Measurements from ENCODE around the gene SPATA45. TPM values are rescaled to one million over a fixed set of nuclear protein-coding genes. Genes with fewer than 3 reads are reported as not detected.

Gene SPATA45
- total RNA-seq, 4 donors from 2014 or later: not detected

DNA sequence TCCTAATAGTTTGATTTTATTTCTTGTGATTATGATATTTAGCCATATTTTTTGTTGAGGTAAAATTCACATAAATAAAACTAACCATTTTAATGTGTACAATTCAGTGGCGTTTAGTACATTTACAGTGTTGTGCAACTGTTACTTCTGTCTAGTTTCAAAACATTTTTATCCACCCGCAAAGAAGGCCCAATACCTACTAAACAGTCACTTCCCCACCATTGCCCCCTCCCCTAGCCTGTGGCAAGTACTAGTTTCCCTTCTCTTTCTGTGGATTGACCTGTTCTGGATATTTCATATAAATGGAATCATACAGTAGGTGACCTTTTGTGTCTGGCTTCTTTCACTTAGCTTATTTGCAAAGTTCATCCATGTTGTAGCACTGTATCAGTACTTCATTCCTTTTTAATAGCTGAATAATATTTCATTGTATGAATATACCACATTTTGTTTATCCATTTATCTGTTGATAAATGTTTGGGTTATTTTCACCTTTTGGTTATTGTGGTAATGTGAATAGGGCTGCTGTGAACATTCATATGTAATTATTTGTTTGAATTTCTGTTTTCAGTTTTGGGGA lies 14.8 kb upstream of the SPATA45 start:
- 78 to 84% methylated on average over 2 of the region's 2 CpGs for WGBS, 2 donors
- TF ChIP-seq POLR2A (IDR thresholded peaks at IDR 0.05) (no peak), EP300 (IDR thresholded peaks at IDR 0.05) (no peak)
- TF ChIP-seq, protein P1, sequence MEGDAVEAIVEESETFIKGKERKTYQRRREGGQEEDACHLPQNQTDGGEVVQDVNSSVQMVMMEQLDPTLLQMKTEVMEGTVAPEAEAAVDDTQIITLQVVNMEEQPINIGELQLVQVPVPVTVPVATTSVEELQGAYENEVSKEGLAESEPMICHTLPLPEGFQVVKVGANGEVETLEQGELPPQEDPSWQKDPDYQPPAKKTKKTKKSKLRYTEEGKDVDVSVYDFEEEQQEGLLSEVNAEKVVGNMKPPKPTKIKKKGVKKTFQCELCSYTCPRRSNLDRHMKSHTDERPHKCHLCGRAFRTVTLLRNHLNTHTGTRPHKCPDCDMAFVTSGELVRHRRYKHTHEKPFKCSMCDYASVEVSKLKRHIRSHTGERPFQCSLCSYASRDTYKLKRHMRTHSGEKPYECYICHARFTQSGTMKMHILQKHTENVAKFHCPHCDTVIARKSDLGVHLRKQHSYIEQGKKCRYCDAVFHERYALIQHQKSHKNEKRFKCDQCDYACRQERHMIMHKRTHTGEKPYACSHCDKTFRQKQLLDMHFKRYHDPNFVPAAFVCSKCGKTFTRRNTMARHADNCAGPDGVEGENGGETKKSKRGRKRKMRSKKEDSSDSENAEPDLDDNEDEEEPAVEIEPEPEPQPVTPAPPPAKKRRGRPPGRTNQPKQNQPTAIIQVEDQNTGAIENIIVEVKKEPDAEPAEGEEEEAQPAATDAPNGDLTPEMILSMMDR (IDR thresholded peaks at IDR 0.05): no peak
- Histone ChIP-seq H3K36me3 (peaks cover 0 to 20% (median 0%) of the 10 kb centered on the region in 3 donors), H3K4me1 (peaks cover 3 to 27% (median 11%) of the 10 kb centered on the region in 4 donors), H3K9me3 (no peaks in the 10 kb centered on the region), H3K27ac (no peak overlapping the region), H3K4me3 (no peak overlapping the region), H3K27me3 (no peaks in the 10 kb centered on the region)
- no peak for DNase-seq (ENCODE audit: low spot score in 2 of 2)

GRCh38 chr1:212860713-212861581 lies 13.5 kb upstream of the SPATA45 start:
- 70 to 76% methylated on average over 5 of the region's 5 CpGs for WGBS, 2 donors
- peaks cover 3 to 35% (median 15%) of the 10 kb centered on the region in 4 donors for H3K4me1 ChIP-seq
- peaks cover 0 to 20% (median 0%) of the 10 kb centered on the region in 3 donors for H3K36me3 ChIP-seq

DNA sequence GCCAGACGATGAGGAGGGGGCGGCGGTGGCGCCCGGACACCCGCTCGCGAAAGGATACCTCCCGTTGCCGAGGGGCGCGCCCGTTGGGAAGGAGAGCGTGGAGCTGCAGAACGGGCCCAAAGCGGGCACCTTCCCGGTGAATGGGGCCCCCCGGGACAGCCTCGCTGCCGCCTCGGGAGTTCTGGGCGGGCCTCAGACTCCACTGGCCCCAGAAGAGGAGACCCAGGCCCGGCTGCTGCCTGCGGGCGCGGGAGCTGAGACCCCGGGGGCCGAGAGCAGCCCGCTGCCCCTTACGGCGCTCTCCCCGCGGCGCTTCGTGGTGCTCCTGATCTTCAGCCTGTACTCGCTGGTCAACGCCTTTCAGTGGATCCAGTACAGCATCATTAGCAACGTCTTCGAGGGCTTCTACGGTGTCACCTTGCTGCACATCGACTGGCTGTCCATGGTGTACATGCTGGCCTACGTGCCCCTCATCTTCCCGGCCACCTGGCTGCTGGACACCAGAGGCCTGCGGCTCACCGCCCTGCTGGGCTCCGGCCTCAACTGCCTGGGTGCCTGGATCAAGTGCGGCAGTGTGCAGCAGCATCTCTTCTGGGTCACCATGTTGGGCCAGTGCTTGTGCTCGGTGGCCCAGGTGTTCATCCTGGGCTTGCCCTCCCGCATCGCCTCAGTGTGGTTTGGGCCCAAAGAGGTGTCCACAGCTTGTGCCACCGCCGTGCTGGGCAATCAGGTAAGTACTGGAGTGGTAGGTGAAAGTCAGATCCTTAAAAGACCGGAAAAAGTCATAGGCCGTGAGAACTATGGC lies 11.2 kb upstream of the SPATA45 start:
- Histone ChIP-seq H3K27ac (peak overlapping the region; percentile 79 to 94 (median 87)), H3K36me3 (peaks cover 0 to 15% (median 0%) of the 10 kb centered on the region in 3 donors), H3K4me1 (peaks cover 3 to 35% (median 15%) of the 10 kb centered on the region in 4 donors), H3K4me3 (peak overlapping the region; percentile 84 to 95 (median 90)), H3K27me3 (no peaks in the 10 kb centered on the region), H3K9me3 (no peaks in the 10 kb centered on the region)
- WGBS, 2 donors: 3 to 6% methylated on average over 30 to 49 of the region's 54 CpGs
- no peak for TF ChIP-seq EP300 (IDR thresholded peaks at IDR 0.05)
- TF ChIP-seq, protein P1 (IDR thresholded peaks at IDR 0.05): no peak
- TF ChIP-seq POLR2A (IDR thresholded peaks at IDR 0.05): no peak
- DNase-seq (ENCODE audit: low spot score in 2 of 2): peak in 1 of 2 donors; percentile 17

More at GRCh38 chr1:212860713-212861581, 13.5 kb upstream of the SPATA45 start:
- no peak overlapping the region for H3K4me3 ChIP-seq
- no peaks in the 10 kb centered on the region for H3K27me3 ChIP-seq
- H3K9me3 ChIP-seq: no peaks in the 10 kb centered on the region
- no peak for DNase-seq (ENCODE audit: low spot score in 2 of 2)
- TF ChIP-seq, protein P1 (IDR thresholded peaks at IDR 0.05): no peak
- TF ChIP-seq POLR2A (IDR thresholded peaks at IDR 0.05) (no peak), EP300 (IDR thresholded peaks at IDR 0.05) (no peak)
- no peak overlapping the region for H3K27ac ChIP-seq

- Histone ChIP-seq H3K36me3 (peaks cover 0 to 15% (median 0%) of the 10 kb centered on the region in 3 donors), H3K4me3 (peak within 1 kb of the TSS; percentile 84 to 95 (median 90)), H3K27ac (peak within 1 kb of the TSS; percentile 79 to 94 (median 87)), H3K4me1 (peaks cover 3 to 35% (median 15%) of the 10 kb centered on the region in 4 donors), H3K27me3 (no peaks in the 10 kb centered on the region), H3K9me3 (no peaks in the 10 kb centered on the region)
- WGBS, 2 donors: 0% methylated on average over 19 to 25 of the region's 54 CpGs
- peak in 1 of 2 donors; percentile 81 for TF ChIP-seq POLR2A (IDR thresholded peaks at IDR 0.05)
- TF ChIP-seq, protein P1 (IDR thresholded peaks at IDR 0.05): peak in 1 of 5 experiments; percentile 43
- TF ChIP-seq EP300 (IDR thresholded peaks at IDR 0.05): peak; percentile 54 to 82
- peak; percentile 93 to 95 for DNase-seq (ENCODE audit: low spot score in 2 of 2)
Measured at GRCh38 chr1:212857992-212858460, 10.6 kb upstream of the SPATA45 start, which contains the start of gene FLVCR1. Gene FLVCR1 (plus strand): TSS chr1:212858275. CDS start chr1:212858453, 178 bp downstream.
